ENCODE results near the gene KRT15. TPM values are rescaled to one million over a fixed set of nuclear protein-coding genes. Genes with fewer than 3 reads are reported as not detected.

KRT15 gene
- total RNA-seq, 6 experiments from 2014 or later, result not detected

DNA sequence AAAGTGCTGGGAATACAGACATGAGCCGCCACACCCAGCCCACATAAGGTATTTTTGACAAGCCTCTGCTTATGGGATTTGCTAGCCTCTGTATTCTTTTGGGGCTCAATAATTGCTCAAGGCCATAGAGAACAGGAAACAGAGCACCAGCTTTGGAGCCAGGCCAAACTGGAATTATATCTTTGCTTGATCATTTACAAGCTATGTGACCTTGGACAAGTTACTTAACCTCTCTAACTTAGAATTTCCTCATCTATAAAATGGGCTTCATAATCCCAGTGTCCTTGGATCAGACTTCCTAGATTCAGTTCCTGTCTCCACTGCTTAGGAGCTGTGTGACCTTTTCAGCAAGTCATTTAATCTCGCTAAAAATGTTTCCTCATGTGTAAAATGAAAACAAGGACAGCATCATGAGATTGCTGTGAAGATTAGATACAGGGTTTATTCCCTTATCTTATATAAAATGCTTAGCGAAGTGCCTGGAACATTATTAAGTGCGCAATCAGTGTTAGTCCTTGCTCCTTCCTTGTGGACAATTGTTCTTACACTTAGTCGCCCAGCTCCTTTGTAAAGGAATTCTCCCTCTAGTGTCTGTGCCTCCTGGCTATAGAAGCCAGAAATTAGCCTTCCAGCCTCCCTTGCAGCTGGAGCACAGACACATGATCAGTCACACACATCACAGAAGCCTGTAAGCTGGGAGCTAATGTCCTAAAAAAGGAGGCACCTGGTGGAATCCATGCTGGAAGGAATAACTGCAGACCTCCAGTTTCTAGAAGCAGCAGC, 36.6 kb upstream of the KRT15 start:
- H3K4me3 ChIP-seq, result no peak overlapping the region
- intact Hi-C loops (cut with DNase I), result loop anchor here (10.0 kb wide), 1 partner anchor 100 kb away; no protein-coding TSS in a partner anchor
- 51% methylated on average over 5 of the region's 5 CpGs for WGBS (ENCODE audit: insufficient coverage, low coverage, low lambda C conversion rate, missing lambda C conversion rate)
- H3K4me1 ChIP-seq, result no peaks in the 10 kb centered on the region
- H3K27me3 ChIP-seq, result no peaks in the 10 kb centered on the region
- DNase-seq (no peak), ATAC-seq (no peak)
- no peak overlapping the region for H3K27ac ChIP-seq
- TF ChIP-seq POLR2A (IDR thresholded peaks at IDR 0.05), result no peak
- TF ChIP-seq, protein P1, sequence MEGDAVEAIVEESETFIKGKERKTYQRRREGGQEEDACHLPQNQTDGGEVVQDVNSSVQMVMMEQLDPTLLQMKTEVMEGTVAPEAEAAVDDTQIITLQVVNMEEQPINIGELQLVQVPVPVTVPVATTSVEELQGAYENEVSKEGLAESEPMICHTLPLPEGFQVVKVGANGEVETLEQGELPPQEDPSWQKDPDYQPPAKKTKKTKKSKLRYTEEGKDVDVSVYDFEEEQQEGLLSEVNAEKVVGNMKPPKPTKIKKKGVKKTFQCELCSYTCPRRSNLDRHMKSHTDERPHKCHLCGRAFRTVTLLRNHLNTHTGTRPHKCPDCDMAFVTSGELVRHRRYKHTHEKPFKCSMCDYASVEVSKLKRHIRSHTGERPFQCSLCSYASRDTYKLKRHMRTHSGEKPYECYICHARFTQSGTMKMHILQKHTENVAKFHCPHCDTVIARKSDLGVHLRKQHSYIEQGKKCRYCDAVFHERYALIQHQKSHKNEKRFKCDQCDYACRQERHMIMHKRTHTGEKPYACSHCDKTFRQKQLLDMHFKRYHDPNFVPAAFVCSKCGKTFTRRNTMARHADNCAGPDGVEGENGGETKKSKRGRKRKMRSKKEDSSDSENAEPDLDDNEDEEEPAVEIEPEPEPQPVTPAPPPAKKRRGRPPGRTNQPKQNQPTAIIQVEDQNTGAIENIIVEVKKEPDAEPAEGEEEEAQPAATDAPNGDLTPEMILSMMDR (IDR thresholded peaks at IDR 0.05), result no peak
- H3K36me3 ChIP-seq, result no peaks in the 10 kb centered on the region
- no peaks in the 10 kb centered on the region for H3K9me3 ChIP-seq

DNA sequence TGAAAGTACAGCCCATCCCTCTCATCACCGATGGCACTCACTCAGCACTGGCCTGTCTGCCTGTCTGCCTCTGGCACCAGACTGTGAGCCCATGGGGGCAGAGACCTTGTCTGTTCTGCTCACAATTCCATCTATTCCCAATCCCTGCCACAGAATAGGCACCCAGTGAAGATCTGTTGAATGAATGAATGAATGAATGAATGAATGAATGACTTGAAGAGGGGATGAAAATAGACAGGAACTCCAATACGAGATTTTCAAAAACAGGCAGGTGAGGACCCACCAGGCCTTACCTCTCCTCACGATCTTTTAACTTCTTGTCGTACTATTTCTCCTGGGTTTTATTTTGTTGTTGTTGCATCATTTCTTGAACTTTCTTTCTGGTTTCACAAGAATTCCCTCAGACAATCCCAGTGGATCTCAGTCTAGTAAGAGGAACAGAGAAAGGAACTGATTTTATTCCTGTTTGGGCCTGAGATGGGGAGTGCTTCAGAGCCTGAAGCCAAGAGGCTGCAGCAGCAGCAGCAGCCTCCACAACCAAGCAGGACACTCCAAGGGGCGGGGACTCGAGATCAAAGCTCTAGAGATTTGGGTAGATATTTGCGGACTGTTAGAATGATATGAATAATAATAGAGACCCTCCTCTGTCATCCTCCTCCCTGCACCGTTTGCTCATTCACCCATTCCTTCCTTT, 35.4 kb upstream of the KRT15 start:
- ATAC-seq (no peak), DNase-seq (no peak)
- Histone ChIP-seq H3K27me3 (no peaks in the 10 kb centered on the region), H3K27ac (no peak overlapping the region), H3K4me3 (no peak overlapping the region), H3K4me1 (peaks cover 0 to 1% (median under 1%) of the 10 kb centered on the region in 4 donors), H3K9me3 (no peaks in the 10 kb centered on the region), H3K36me3 (no peaks in the 10 kb centered on the region)
- TF ChIP-seq, protein P1 (IDR thresholded peaks at IDR 0.05), result no peak
- no peak for TF ChIP-seq POLR2A (IDR thresholded peaks at IDR 0.05)
- intact Hi-C loops (cut with DNase I), result loop anchor here (10.0 kb wide), 1 partner anchor 101 kb away; no protein-coding TSS in a partner anchor
- WGBS (ENCODE audit: insufficient coverage, low coverage, low lambda C conversion rate, missing lambda C conversion rate), result 50% methylated on average over 7 of the region's 8 CpGs

DNA sequence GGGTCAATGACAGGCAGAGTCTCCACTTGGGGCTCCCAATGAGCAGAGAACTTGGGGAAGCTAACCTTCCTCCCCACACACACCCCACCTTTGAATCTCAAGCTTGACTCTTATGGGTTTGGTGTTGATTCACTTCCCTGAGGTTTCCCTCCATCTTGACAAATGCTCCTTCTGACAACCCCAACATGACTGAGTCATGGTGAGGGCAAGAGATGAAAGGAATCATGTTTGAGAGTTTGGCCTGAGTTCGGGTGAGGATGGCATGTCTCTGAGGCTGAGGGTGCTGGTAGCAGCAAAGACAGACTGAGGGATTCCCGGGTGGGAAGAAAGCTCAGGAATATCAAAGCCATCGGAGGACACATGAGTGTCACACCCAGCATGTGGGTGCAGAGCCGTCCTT, 34.5 kb upstream of the KRT15 start:
- H3K9me3 ChIP-seq, result no peaks in the 10 kb centered on the region
- intact Hi-C loops (cut with DNase I), result loop anchor here (10.0 kb wide), 1 partner anchor 102 kb away; no protein-coding TSS in a partner anchor
- ATAC-seq, result no peak

DNA sequence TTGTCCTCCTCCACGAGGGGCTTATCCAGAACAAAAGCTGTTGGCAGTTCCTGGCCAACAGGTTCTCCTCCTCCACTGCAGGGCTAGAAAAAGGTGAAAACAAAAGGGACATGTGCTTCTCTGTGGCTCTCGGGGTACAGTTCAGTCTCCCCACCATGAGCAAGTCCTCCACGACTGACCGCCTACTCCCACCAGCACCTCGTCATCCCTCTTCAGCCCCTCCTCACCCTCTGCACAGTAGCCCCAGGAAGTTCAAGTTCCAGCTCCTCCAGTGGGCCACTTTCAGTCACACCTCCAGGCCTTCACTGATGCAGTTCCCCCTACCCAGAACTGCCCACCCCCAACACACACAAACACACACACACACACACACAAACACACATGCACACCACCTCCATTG, 33.8 kb upstream of the KRT15 start:
- H3K36me3 ChIP-seq, result no peaks in the 10 kb centered on the region
- no peak for TF ChIP-seq POLR2A (IDR thresholded peaks at IDR 0.05)
- TF ChIP-seq, protein P1 (IDR thresholded peaks at IDR 0.05), result no peak
- no peak for ATAC-seq
- intact Hi-C loops (cut with DNase I), result loop anchor here (10.0 kb wide), 1 partner anchor 102 kb away; no protein-coding TSS in a partner anchor
- H3K4me1 ChIP-seq, result peaks cover 0 to 7% (median 2%) of the 10 kb centered on the region in 4 donors
- H3K9me3 ChIP-seq, result no peaks in the 10 kb centered on the region
- peaks cover 0 to 8% of the 10 kb centered on the region in 2 donors for H3K27me3 ChIP-seq
- H3K4me3 ChIP-seq, result no peak overlapping the region
- no CpG with 5 or more reads among the region's 5 CpGs for WGBS (ENCODE audit: insufficient coverage, low coverage, low lambda C conversion rate, missing lambda C conversion rate)
- no peak overlapping the region for H3K27ac ChIP-seq
- no peak for DNase-seq

More for the DNA sequence above, 34.5 kb upstream of the KRT15 start:
- Histone ChIP-seq H3K27ac (no peak overlapping the region), H3K4me1 (peaks cover 0 to 7% (median 2%) of the 10 kb centered on the region in 4 donors), H3K36me3 (no peaks in the 10 kb centered on the region), H3K27me3 (peaks cover 0 to 7% of the 10 kb centered on the region in 2 donors), H3K4me3 (no peak overlapping the region)
- TF ChIP-seq, protein P1 (IDR thresholded peaks at IDR 0.05), result no peak
- TF ChIP-seq POLR2A (IDR thresholded peaks at IDR 0.05), result no peak
- WGBS (ENCODE audit: insufficient coverage, low coverage, low lambda C conversion rate, missing lambda C conversion rate), result 44% methylated on average over 2 of the region's 4 CpGs
- DNase-seq, result no peak

Measured in right lobe of liver (tissue), 6 donors.